ENCODE results near the gene RNASE13.

- TF ChIP-seq POLR2AphosphoS5 (IDR thresholded peaks at IDR 0.05; ENCODE audit: borderline replicate concordance, low read depth, low read length) (no peak), EZH2 (IDR thresholded peaks at IDR 0.05) (no peak)
These were observed 19.8 kb downstream of the RNASE13 start for GRCh38 chr14:21014761-21015190.

Data from SK-N-MC (cell line).